SK-N-SH (cell line): ENCODE measurements around the gene CYTH3. TPM values are rescaled to one million over a fixed set of nuclear protein-coding genes. Genes with fewer than 3 reads are reported as not detected.

Source experiments
- CTCF ChIA-PET: fragments of 300-600, 350-600 bp; formaldehyde crosslinking; extraction: SDS; loops from one replicate; lab custom pipeline; 2021; lab: Yijun Ruan, JAX
- POLR2A ChIA-PET: fragments of 350-600 bp; sonication (Branson Sonifier 250); formaldehyde crosslinking; extraction: SDS; loops from one replicate; lab custom pipeline; 2020; ENCODE audit warnings: antibody characterized with exemption, inconsistent platforms; lab: Yijun Ruan, JAX
- DNase-seq: peaks from one replicate; pipeline ENCODE4 v3.0.0; 2012
- H2AFZ ChIP-seq: fragments of 200-600 bp; sonication (generic); 2 replicates; pipeline ENCODE4 v1.8.1; 2016; ENCODE audit warnings: antibody characterized with exemption, mild to moderate bottlenecking, low read depth
- H3F3A ChIP-seq: fragments of 200-600 bp; sonication (generic); replicated peaks from 2 replicates; pipeline ENCODE3; 2016; ENCODE audit warnings: antibody characterized with exemption, mild to moderate bottlenecking; ENCODE audit not compliant: insufficient read depth
- H3K27ac ChIP-seq, 2 experiments: fragments of 200-500 bp in 1 of 2; fragments of 200-600 bp in 1 of 2; sonication (Bioruptor generic) in 1 of 2; sonication (generic), shearing (Covaris generic) in 1 of 2; 2 replicates each; pipeline versions ENCODE4 v1.5.1 to v1.6.1; 2014 to 2016; ENCODE audit warnings: low read depth in 2 of 2, inconsistent platforms in 1 of 2, low read length in 1 of 2, mild to moderate bottlenecking in 1 of 2, mixed read lengths in 1 of 2
- H3K27me3 ChIP-seq: fragments of 200-600 bp; sonication (generic), shearing (Covaris generic); 2 replicates; pipeline ENCODE4 v1.6.1; 2016; ENCODE audit warnings: mixed run types; ENCODE audit not compliant: insufficient read depth
- H3K36me3 ChIP-seq, 2 experiments: fragments of 200-500 bp in 1 of 2; fragments of 200-600 bp in 1 of 2; sonication (Bioruptor generic) in 1 of 2; sonication (generic) in 1 of 2; replicated peaks in 1 of 2; 2 replicates each; pipeline versions ENCODE3 to v1.5.1; 2014 to 2016; ENCODE audit warnings: low read length in 1 of 2, mild to moderate bottlenecking in 1 of 2; ENCODE audit not compliant: insufficient read depth in 2 of 2, control insufficient read depth in 1 of 2
- H3K4me1 ChIP-seq, 2 experiments: fragments of 200-500 bp in 1 of 2; fragments of 200-600 bp in 1 of 2; sonication (Bioruptor generic) in 1 of 2; sonication (generic), shearing (Covaris generic) in 1 of 2; 2 replicates each; pipeline versions ENCODE4 v1.5.1 to v1.6.1; 2014 to 2016; ENCODE audit warnings: low read depth in 1 of 2, low read length in 1 of 2, mixed run types in 1 of 2; ENCODE audit not compliant: insufficient read depth in 2 of 2, control insufficient read depth in 1 of 2
- H3K4me2 ChIP-seq: fragments of 200-600 bp; sonication (generic), shearing (Covaris generic); 2 replicates; pipeline ENCODE4 v1.6.1; 2017; ENCODE audit warnings: mixed run types
- H3K4me3 ChIP-seq, 2 experiments: fragments of 200-500 bp in 1 of 2; fragments of 200-600 bp in 1 of 2; sonication (Bioruptor generic) in 1 of 2; sonication (generic), shearing (Covaris generic) in 1 of 2; 2 replicates each; pipeline versions ENCODE4 v1.5.1 to v1.8.1; 2014 to 2016; ENCODE audit warnings: low read depth in 2 of 2, inconsistent platforms in 1 of 2, low read length in 1 of 2, mild to moderate bottlenecking in 1 of 2, mixed read lengths in 1 of 2, moderate library complexity in 1 of 2
- H3K79me2 ChIP-seq: fragments of 200-600 bp; sonication (generic); 2 replicates; pipeline ENCODE4 v1.8.1; 2017; ENCODE audit warnings: mild to moderate bottlenecking; ENCODE audit not compliant: insufficient read depth
- H3K9ac ChIP-seq: fragments of 200-600 bp; sonication (generic); 2 replicates; pipeline ENCODE4 v1.6.1; 2017; ENCODE audit warnings: mixed run types
- H3K9me2 ChIP-seq: fragments of 200-600 bp; sonication (generic); 2 replicates; pipeline ENCODE4 v1.6.1; 2017; ENCODE audit warnings: mixed run types
- H3K9me3 ChIP-seq: fragments of 200-600 bp; sonication (generic); 2 replicates; pipeline ENCODE4 v1.6.1; 2017; ENCODE audit warnings: mixed run types, mild to moderate bottlenecking, moderate library complexity
- H4K20me1 ChIP-seq: fragments of 200-600 bp; sonication (generic); 2 replicates; pipeline ENCODE4 v1.6.1; 2017; ENCODE audit warnings: mild to moderate bottlenecking, mixed run types; ENCODE audit not compliant: insufficient read depth
- EP300 ChIP-seq, 2 experiments: IDR thresholded peaks; 2 replicates each; pipeline versions ENCODE4 v1.4.0 to v1.6.1; 2012; ENCODE audit warnings: borderline replicate concordance in 1 of 2, low read depth in 1 of 2, low read length in 1 of 2
- FOXJ3 ChIP-seq: sonication (generic); formaldehyde crosslinking; IDR thresholded peaks from 2 replicates; pipeline ENCODE4 v1.5.1; 2020; ENCODE audit warnings: mild to moderate bottlenecking, missing genetic modification reagents
- FOXM1 ChIP-seq: IDR thresholded peaks from 2 replicates; pipeline ENCODE4 v1.4.0; 2012; ENCODE audit warnings: low read depth, mild to moderate bottlenecking
- IRF3 ChIP-seq: fragments of 150-350 bp; IDR thresholded peaks from 2 replicates; pipeline ENCODE4 v1.6.1; 2016; ENCODE audit warnings: mild to moderate bottlenecking, low read depth, low read length
- JUND ChIP-seq: IDR thresholded peaks from 2 replicates; pipeline ENCODE4 v1.4.0; 2012
- MEF2A ChIP-seq: IDR thresholded peaks from 2 replicates; pipeline ENCODE4 v1.4.0; 2012; ENCODE audit warnings: low read depth, borderline replicate concordance
- NFIC ChIP-seq: IDR thresholded peaks from 2 replicates; pipeline ENCODE4 v1.4.0; 2012; ENCODE audit warnings: borderline replicate concordance
- POLR2AphosphoS5 ChIP-seq: IDR thresholded peaks from 2 replicates; pipeline ENCODE4 v1.6.1; 2012; ENCODE audit warnings: low read depth, low read length
- RAD21 ChIP-seq: IDR thresholded peaks from 2 replicates; pipeline ENCODE4 v1.6.1; 2012; ENCODE audit warnings: mild to moderate bottlenecking, low read length
- RCOR1 ChIP-seq: fragments of 150-350 bp; IDR thresholded peaks from 2 replicates; pipeline ENCODE4 v1.6.1; 2017; ENCODE audit warnings: antibody characterized with exemption, low read length
- RFX5 ChIP-seq: IDR thresholded peaks from 2 replicates; pipeline ENCODE4 v1.6.1; 2012; ENCODE audit warnings: mild to moderate bottlenecking, improper control_type of control experiment, low read length
- RXRA ChIP-seq: IDR thresholded peaks from 2 replicates; pipeline ENCODE4 v1.4.0; 2012; ENCODE audit warnings: low read depth, mild to moderate bottlenecking, borderline replicate concordance
- TEAD4 ChIP-seq: IDR thresholded peaks from 2 replicates; pipeline ENCODE4 v1.4.0; 2012; ENCODE audit warnings: mild to moderate bottlenecking, borderline replicate concordance; ENCODE audit not compliant: insufficient read depth
- USF2 ChIP-seq: fragments of 150-350 bp; IDR thresholded peaks from 2 replicates; pipeline ENCODE4 v1.6.1; 2017; ENCODE audit warnings: antibody characterized with exemption, low read length, low read depth, borderline replicate concordance
- WGBS: methylation state at CpG from one replicate; pipeline ENCODE4 v1.1.6; 2017; ENCODE audit warnings: low lambda C conversion rate; 5-methylcytosine and 5-hydroxymethylcytosine counted together
- polyA plus RNA-seq, 3 experiments: library from polyadenylated mRNA; depleted of rRNA; stranded (reverse); fragments of >200 nt; gene quantifications; 2 replicates each; pipeline ENCODE4 v1.2.3, GENCODE V29; 2012
- TF ChIP-seq, protein P1 (sequence below): IDR thresholded peaks from 2 replicates; pipeline ENCODE4 v1.4.0; 2012; ENCODE audit warnings: low read depth, borderline replicate concordance
- TF ChIP-seq, protein P2 (sequence below): IDR thresholded peaks from 2 replicates; pipeline ENCODE4 v1.6.1; 2012; ENCODE audit warnings: mild to moderate bottlenecking, low read depth, low read length, moderate library complexity
- TF ChIP-seq, protein P3 (sequence below): fragments of 200-600 bp; sonication (generic); IDR thresholded peaks from 2 replicates; pipeline ENCODE4 v1.6.1; 2017; ENCODE audit warnings: antibody characterized with exemption, mild to moderate bottlenecking, moderate library complexity
- TF ChIP-seq, protein P4 (sequence below): IDR thresholded peaks from 2 replicates; pipeline ENCODE4 v1.4.0; 2012; ENCODE audit warnings: low read depth
- TF ChIP-seq, protein P5 (sequence below): IDR thresholded peaks from 2 replicates; pipeline ENCODE4; 2012

The CYTH3 gene, protein sequence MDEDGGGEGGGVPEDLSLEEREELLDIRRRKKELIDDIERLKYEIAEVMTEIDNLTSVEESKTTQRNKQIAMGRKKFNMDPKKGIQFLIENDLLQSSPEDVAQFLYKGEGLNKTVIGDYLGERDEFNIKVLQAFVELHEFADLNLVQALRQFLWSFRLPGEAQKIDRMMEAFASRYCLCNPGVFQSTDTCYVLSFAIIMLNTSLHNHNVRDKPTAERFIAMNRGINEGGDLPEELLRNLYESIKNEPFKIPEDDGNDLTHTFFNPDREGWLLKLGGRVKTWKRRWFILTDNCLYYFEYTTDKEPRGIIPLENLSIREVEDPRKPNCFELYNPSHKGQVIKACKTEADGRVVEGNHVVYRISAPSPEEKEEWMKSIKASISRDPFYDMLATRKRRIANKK
- 55.1 and 56.8 TPM in 2 replicates for polyA plus RNA-seq (2012; rRNA removed)
- polyA plus RNA-seq (2012; cell fraction: cytosol; rRNA removed), result 28.3 and 39.7 TPM in 2 replicates
- 98.4 and 108 TPM in 2 replicates for polyA plus RNA-seq (2012; cell fraction: nucleus; rRNA removed)

DNA sequence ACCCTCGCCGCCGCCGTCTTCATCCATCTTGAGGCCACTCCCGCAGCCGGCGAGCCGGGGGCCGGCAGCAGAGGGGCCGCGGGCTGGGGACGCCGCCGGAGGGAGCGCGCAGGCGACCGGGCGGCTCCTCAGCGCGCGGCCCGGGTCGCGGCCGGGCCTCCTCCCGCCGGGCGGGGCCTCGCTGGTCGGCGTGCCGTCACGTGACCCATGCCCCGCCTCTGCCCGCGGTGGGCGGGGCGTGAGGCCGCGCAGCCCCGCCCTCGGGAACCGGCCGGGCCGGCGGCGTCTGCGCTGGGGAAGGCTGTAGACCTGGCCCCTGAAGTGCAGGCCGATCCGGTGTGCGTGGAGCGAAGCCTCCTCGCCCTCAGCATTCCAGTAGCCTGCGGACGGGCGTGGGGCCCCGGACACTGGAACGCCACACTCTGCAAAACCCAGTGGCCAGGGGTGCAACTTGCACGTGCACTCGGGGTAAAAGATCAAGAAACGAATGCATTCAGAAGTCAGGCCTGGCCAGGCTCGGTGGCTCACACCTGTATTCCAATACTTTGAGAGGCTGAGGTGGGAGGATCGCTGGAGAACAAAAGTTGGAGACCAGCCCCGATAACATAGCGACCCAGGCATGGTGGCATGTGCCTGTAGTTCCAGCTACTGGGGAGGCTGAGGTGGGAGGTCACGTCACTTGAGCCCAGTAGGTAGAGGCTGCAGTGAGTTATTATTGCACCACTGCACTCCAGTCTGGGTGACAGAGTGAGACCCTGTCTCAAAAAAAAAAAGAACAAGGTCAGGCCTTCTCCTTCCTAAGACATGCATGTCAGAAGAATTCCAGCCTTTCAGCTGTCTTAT, at the start of gene CYTH3:
Gene CYTH3, minus strand, starts transcription at position 144 of the 843 bp plus-strand sequence. Its CDS starts 117 bp downstream, at position 27.
- H3K4me1 ChIP-seq, result peaks cover 12 to 28% of the 10 kb centered on the region in 2 experiments; a peak in 2 of 4 replicates
- peak within 1 kb of the TSS; percentile 93 for H2AFZ ChIP-seq
- H3K79me2 ChIP-seq, result peaks cover 44% of the 10 kb centered on the region
- no peaks in the 10 kb centered on the region for H3K9me2 ChIP-seq
- H4K20me1 ChIP-seq, result peaks cover 34% of the 10 kb centered on the region
- peak; percentile 100 for DNase-seq
- no peaks in the 10 kb centered on the region for H3K9me3 ChIP-seq
- ChIA-PET POLR2A (interaction anchor here (1.0 kb wide), 1 partner anchor 106 kb away, joined by 4 read pairs; no protein-coding TSS in a partner anchor), CTCF (interaction anchor here (0.8 to 4.1 kb wide), 7 partner anchors 12 to 117 kb away, joined by 3 to 36 read pairs (median 4); no protein-coding TSS in a partner anchor)
- no peaks in the 10 kb centered on the region for H3K27me3 ChIP-seq
- 25% methylated on average over 21 of the region's 67 CpGs for WGBS
- peaks cover 25% of the 10 kb centered on the region for H3F3A ChIP-seq
- peak within 1 kb of the TSS; percentile 79 to 94 for H3K4me3 ChIP-seq
- peaks cover 0 to 5% of the 10 kb centered on the region in 2 experiments for H3K36me3 ChIP-seq
- peak within 1 kb of the TSS; percentile 64 to 70 for H3K27ac ChIP-seq
- peak within 1 kb of the TSS; percentile 98 for H3K4me2 ChIP-seq
- H3K9ac ChIP-seq, result peak within 1 kb of the TSS; percentile 85
- TF ChIP-seq USF2, result peak; percentile 86; the same call in 1 of the 2 replicates
- TF ChIP-seq RFX5, result no peak
- TF ChIP-seq, protein P1, sequence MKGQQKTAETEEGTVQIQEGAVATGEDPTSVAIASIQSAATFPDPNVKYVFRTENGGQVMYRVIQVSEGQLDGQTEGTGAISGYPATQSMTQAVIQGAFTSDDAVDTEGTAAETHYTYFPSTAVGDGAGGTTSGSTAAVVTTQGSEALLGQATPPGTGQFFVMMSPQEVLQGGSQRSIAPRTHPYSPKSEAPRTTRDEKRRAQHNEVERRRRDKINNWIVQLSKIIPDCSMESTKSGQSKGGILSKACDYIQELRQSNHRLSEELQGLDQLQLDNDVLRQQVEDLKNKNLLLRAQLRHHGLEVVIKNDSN, result peak; percentile 92
- TF ChIP-seq, protein P2, sequence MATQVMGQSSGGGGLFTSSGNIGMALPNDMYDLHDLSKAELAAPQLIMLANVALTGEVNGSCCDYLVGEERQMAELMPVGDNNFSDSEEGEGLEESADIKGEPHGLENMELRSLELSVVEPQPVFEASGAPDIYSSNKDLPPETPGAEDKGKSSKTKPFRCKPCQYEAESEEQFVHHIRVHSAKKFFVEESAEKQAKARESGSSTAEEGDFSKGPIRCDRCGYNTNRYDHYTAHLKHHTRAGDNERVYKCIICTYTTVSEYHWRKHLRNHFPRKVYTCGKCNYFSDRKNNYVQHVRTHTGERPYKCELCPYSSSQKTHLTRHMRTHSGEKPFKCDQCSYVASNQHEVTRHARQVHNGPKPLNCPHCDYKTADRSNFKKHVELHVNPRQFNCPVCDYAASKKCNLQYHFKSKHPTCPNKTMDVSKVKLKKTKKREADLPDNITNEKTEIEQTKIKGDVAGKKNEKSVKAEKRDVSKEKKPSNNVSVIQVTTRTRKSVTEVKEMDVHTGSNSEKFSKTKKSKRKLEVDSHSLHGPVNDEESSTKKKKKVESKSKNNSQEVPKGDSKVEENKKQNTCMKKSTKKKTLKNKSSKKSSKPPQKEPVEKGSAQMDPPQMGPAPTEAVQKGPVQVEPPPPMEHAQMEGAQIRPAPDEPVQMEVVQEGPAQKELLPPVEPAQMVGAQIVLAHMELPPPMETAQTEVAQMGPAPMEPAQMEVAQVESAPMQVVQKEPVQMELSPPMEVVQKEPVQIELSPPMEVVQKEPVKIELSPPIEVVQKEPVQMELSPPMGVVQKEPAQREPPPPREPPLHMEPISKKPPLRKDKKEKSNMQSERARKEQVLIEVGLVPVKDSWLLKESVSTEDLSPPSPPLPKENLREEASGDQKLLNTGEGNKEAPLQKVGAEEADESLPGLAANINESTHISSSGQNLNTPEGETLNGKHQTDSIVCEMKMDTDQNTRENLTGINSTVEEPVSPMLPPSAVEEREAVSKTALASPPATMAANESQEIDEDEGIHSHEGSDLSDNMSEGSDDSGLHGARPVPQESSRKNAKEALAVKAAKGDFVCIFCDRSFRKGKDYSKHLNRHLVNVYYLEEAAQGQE, result no peak
- peak; percentile 1; the same call in 1 of the 2 replicates for TF ChIP-seq RAD21
- no peak for TF ChIP-seq RXRA
- TF ChIP-seq MEF2A, result no peak
- no peak for TF ChIP-seq RCOR1
- no peak for TF ChIP-seq FOXM1
- TF ChIP-seq POLR2AphosphoS5, result peak; percentile 83
- no peak for TF ChIP-seq TEAD4
- TF ChIP-seq NFIC, result no peak
- no peak for TF ChIP-seq FOXJ3 (CRISPR knock-in tag)
- TF ChIP-seq, protein P3, sequence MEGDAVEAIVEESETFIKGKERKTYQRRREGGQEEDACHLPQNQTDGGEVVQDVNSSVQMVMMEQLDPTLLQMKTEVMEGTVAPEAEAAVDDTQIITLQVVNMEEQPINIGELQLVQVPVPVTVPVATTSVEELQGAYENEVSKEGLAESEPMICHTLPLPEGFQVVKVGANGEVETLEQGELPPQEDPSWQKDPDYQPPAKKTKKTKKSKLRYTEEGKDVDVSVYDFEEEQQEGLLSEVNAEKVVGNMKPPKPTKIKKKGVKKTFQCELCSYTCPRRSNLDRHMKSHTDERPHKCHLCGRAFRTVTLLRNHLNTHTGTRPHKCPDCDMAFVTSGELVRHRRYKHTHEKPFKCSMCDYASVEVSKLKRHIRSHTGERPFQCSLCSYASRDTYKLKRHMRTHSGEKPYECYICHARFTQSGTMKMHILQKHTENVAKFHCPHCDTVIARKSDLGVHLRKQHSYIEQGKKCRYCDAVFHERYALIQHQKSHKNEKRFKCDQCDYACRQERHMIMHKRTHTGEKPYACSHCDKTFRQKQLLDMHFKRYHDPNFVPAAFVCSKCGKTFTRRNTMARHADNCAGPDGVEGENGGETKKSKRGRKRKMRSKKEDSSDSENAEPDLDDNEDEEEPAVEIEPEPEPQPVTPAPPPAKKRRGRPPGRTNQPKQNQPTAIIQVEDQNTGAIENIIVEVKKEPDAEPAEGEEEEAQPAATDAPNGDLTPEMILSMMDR, result no peak
- TF ChIP-seq EP300 (IDR thresholded peaks at IDR 0.05; ENCODE audit: borderline replicate concordance in 1 of 2, low read depth in 1 of 2, low read length in 1 of 2), result no peak
- TF ChIP-seq, protein P4, sequence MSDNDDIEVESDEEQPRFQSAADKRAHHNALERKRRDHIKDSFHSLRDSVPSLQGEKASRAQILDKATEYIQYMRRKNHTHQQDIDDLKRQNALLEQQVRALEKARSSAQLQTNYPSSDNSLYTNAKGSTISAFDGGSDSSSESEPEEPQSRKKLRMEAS, result no peak; the same call in 1 of the 2 replicates
- no peak for TF ChIP-seq JUND
- TF ChIP-seq IRF3, result no peak
- TF ChIP-seq, protein P5, sequence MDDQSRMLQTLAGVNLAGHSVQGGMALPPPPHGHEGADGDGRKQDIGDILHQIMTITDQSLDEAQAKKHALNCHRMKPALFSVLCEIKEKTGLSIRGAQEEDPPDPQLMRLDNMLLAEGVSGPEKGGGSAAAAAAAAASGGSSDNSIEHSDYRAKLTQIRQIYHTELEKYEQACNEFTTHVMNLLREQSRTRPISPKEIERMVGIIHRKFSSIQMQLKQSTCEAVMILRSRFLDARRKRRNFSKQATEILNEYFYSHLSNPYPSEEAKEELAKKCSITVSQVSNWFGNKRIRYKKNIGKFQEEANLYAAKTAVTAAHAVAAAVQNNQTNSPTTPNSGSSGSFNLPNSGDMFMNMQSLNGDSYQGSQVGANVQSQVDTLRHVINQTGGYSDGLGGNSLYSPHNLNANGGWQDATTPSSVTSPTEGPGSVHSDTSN, result no peak
